K562 (cell line): ENCODE data around the gene KCTD17. TPM values are rescaled to one million over a fixed set of nuclear protein-coding genes. Genes with fewer than 3 reads are reported as not detected.
A peak's percentile ranks its signal among the peaks of the same experiment; 100 is the strongest.

ENCODE experiments used
- ATAC-seq: fragments of 200-7000 bp; cut with Tn5 transposase; 3 replicates; pipeline ENCODE4 v1.9.1; 2020; ENCODE audit warnings: moderate library complexity
- BruUV-seq: library from RNA; stranded (reverse); fragments of 400-500 nt; replicated peaks from 2 replicates; lab custom pipeline; 2021; lab: Mats Ljungman, UMichigan
- CTCF ChIA-PET: fragments of 300-600 bp; formaldehyde crosslinking; extraction: SDS; loops from one replicate; lab custom pipeline; 2021; ENCODE audit warnings: low intra/inter-chr PET ratio; lab: Yijun Ruan, JAX
- POLR2A ChIA-PET: fragments of 300-600, 350-650 bp; sonication (Branson Sonifier 250); formaldehyde crosslinking; extraction: SDS; loops from one replicate; lab custom pipeline; 2021; ENCODE audit warnings: antibody characterized with exemption, inconsistent platforms; lab: Yijun Ruan, JAX
- DNase-seq, 4 experiments: peaks; one replicate each; pipeline versions ENCODE4 v3.0.0 to v3.0.0-alpha.2; 2011 to 2018; ENCODE audit warnings: low spot score in 3 of 4, mixed read lengths in 3 of 4; ENCODE audit errors: extremely low read depth in 1 of 4
- FAIRE-seq: peaks from 2 replicates; lab custom pipeline; 2011; peaks lifted over from hg19 to GRCh38; lab: Jason Lieb, UNC
- H2AFZ ChIP-seq: 2 replicates; pipeline ENCODE4 v1.6.0; 2011; ENCODE audit warnings: low read depth, low read length, control low read depth, inconsistent platforms
- H3K27ac ChIP-seq: fragments of 200-600 bp; 3 replicates; pipeline ENCODE4 v1.8.0; 2011; ENCODE audit warnings: low read depth, mild to moderate bottlenecking, control low read depth, inconsistent platforms, low read length, moderate library complexity, mixed read lengths; ENCODE audit errors: extremely low read depth
- H3K27me3 ChIP-seq, 2 experiments: fragments of 300-600 bp in 1 of 2; 2 replicates in 1 of 2; 3 replicates in 1 of 2; pipeline versions ENCODE4 v1.6.0 to v1.8.0; 2011; ENCODE audit warnings: inconsistent platforms in 2 of 2, low read length in 2 of 2, mild to moderate bottlenecking in 1 of 2, mixed read lengths in 1 of 2, moderate library complexity in 1 of 2; ENCODE audit not compliant: control insufficient read depth in 2 of 2, insufficient read depth in 2 of 2
- H3K36me3 ChIP-seq: fragments of 300-600 bp; 3 replicates; pipeline ENCODE4 v1.8.0; 2011; ENCODE audit warnings: mild to moderate bottlenecking, low read length, inconsistent platforms; ENCODE audit not compliant: control insufficient read depth, insufficient read depth
- H3K4me1 ChIP-seq, 2 experiments: fragments of 200-600 bp in 1 of 2; replicated peaks in 1 of 2; 2 replicates in 1 of 2; 3 replicates in 1 of 2; pipeline versions ENCODE4 v1.5.1 to v1.8.0; 2011; ENCODE audit warnings: inconsistent platforms in 2 of 2, low read length in 2 of 2, mild to moderate bottlenecking in 1 of 2, mixed read lengths in 1 of 2, moderate library complexity in 1 of 2; ENCODE audit not compliant: control insufficient read depth in 2 of 2, insufficient read depth in 2 of 2
- H3K4me2 ChIP-seq: 2 replicates; pipeline ENCODE4 v1.6.1; 2011; ENCODE audit warnings: low read length, control low read depth, inconsistent platforms, mixed read lengths; ENCODE audit not compliant: insufficient read depth
- H3K4me3 ChIP-seq: fragments of 200-600 bp; sonication (generic), shearing (Covaris generic); 2 replicates; pipeline ENCODE4 v1.5.1; 2016; ENCODE audit warnings: control low read depth, inconsistent platforms
- H3K79me2 ChIP-seq: fragments of 200-600 bp; 3 replicates; pipeline ENCODE4 v1.8.0; 2011; ENCODE audit warnings: low read length, inconsistent platforms; ENCODE audit not compliant: control insufficient read depth, insufficient read depth
- H3K9ac ChIP-seq, 2 experiments: 2 replicates each; pipeline versions ENCODE4 v1.6.0 to v1.6.1; 2011; ENCODE audit warnings: low read depth in 2 of 2, low read length in 2 of 2, control low read depth in 1 of 2, inconsistent platforms in 1 of 2, mild to moderate bottlenecking in 1 of 2, mixed read lengths in 1 of 2; ENCODE audit not compliant: insufficient read depth in 1 of 2
- H3K9me1 ChIP-seq: one replicate; pipeline ENCODE4 v1.6.0; 2011; ENCODE audit warnings: inconsistent platforms, mild to moderate bottlenecking, low read length, moderate library complexity; ENCODE audit not compliant: control insufficient read depth, insufficient read depth
- H3K9me3 ChIP-seq: replicated peaks from 2 replicates; pipeline ENCODE4 v1.5.1; 2011; ENCODE audit warnings: low read depth, low read length, inconsistent platforms; ENCODE audit not compliant: control insufficient read depth, insufficient read depth
- H4K20me1 ChIP-seq: replicated peaks from 2 replicates; pipeline ENCODE4 v1.6.1; 2011; ENCODE audit warnings: low read length, inconsistent platforms, mixed read lengths; ENCODE audit not compliant: control insufficient read depth, insufficient read depth
- ARNT ChIP-seq, 2 experiments: fragments of 450-650 bp; IDR thresholded peaks; 2 replicates each; pipeline ENCODE4 v1.6.1; 2016; ENCODE audit warnings: mild to moderate bottlenecking in 1 of 2
- CBX5 ChIP-seq: IDR thresholded peaks from 2 replicates; pipeline ENCODE4 v1.6.1; 2014; ENCODE audit warnings: low read depth, borderline replicate concordance
- E4F1 ChIP-seq: fragments of 250-450 bp; sonication (Bioruptor Pico); IDR thresholded peaks from 2 replicates; pipeline ENCODE4 v1.5.0; 2021; ENCODE audit warnings: mild to moderate bottlenecking, borderline replicate concordance
- EZH2 ChIP-seq: IDR thresholded peaks from 2 replicates; pipeline ENCODE4 v1.6.1; 2012; ENCODE audit warnings: low read depth, mild to moderate bottlenecking, inconsistent platforms, low read length, borderline replicate concordance
- GTF2E2 ChIP-seq: fragments of 200-800 bp; sonication (Bioruptor generic); IDR thresholded peaks from 2 replicates; pipeline ENCODE4 v1.6.1; 2016; ENCODE audit warnings: missing genetic modification characterization, missing compliant biosample characterization
- HDAC6 ChIP-seq: IDR thresholded peaks from 2 replicates; pipeline ENCODE4 v1.6.1; 2012; ENCODE audit warnings: low read depth, mild to moderate bottlenecking, control low read depth, inconsistent platforms, low read length, moderate library complexity
- ILF3 ChIP-seq: fragments of 450-650 bp; IDR thresholded peaks from 2 replicates; pipeline ENCODE4 v1.6.1; 2018; ENCODE audit warnings: antibody characterized with exemption, mild to moderate bottlenecking, moderate library complexity, borderline replicate concordance
- KLF10 ChIP-seq: fragments of 250-450 bp; sonication (Bioruptor Pico); IDR thresholded peaks from 2 replicates; pipeline ENCODE4 v1.6.1; 2021; ENCODE audit warnings: matching md5 sums
- MITF ChIP-seq: IDR thresholded peaks from 2 replicates; pipeline ENCODE4 v1.6.1; 2014; ENCODE audit warnings: antibody characterized with exemption
- POLR3G ChIP-seq: IDR thresholded peaks from 2 replicates; pipeline ENCODE4 v1.6.1; 2011; ENCODE audit not compliant: insufficient read length, insufficient replicate concordance; ENCODE audit errors: extremely low read depth
- SRSF9 ChIP-seq: fragments of 200-400 bp; formaldehyde crosslinking; IDR thresholded peaks from 2 replicates; pipeline ENCODE4 v1.6.1; 2017; ENCODE audit warnings: low read depth, low read length, borderline replicate concordance
- UBTF ChIP-seq, 2 experiments: IDR thresholded peaks; 2 replicates each; pipeline ENCODE4 v1.6.1; 2012; ENCODE audit warnings: improper control_type of control experiment in 2 of 2, low read depth in 2 of 2, low read length in 2 of 2, borderline replicate concordance in 1 of 2
- ZNF239 ChIP-seq: fragments of 250-450 bp; sonication (Bioruptor Pico); IDR thresholded peaks from 2 replicates; pipeline ENCODE4 v1.4.0; 2020; ENCODE audit warnings: mild to moderate bottlenecking
- ZNF551 ChIP-seq: fragments of 250-450 bp; sonication (Bioruptor Pico); IDR thresholded peaks from 2 replicates; pipeline ENCODE4 v1.5.0; 2021; ENCODE audit warnings: mild to moderate bottlenecking, moderate library complexity
- WGBS: fragments of 100-300 bp; shearing (Covaris generic); methylation state at CpG from one replicate; pipeline ENCODE4 v1.1.6; 2016; ENCODE audit warnings: low coverage, mixed read lengths; ENCODE audit not compliant: insufficient coverage; ENCODE audit errors: missing lambda C conversion rate; 5-methylcytosine and 5-hydroxymethylcytosine counted together
- in situ Hi-C: fragments of 300-500 bp; cut with MboI; formaldehyde crosslinking; loops from 4 replicates; pipeline ENCODE4 v1.15.0; 2018; ENCODE audit warnings: inconsistent platforms, mixed read lengths
- intact Hi-C: fragments of 100-400 bp; cut with micrococcal nuclease; formaldehyde crosslinking; loops from 2 replicates; pipeline ENCODE4 v1.14.2; 2022
- polyA plus RNA-seq, 8 experiments: library from polyadenylated mRNA; depleted of rRNA in 4 of 8; stranded (reverse) in 5 of 8; unstranded in 3 of 8; fragments of >200 nt; fragmentation: Nextera tagmentation in 2 of 8; fragmentation: Illumina TruSeq in 1 of 8; extraction: Ambion mirVana in 2 of 8; extraction: Trizol in 1 of 8; gene quantifications; 2 replicates each; pipeline versions ENCODE4 v1.2.1 to v1.2.3, GENCODE V29; 2011 to 2014; ENCODE audit warnings: inconsistent platforms in 1 of 8, missing spikeins in 1 of 8
- total RNA-seq, 7 experiments: library from RNA; depleted of rRNA in 6 of 7; stranded (reverse); fragments of >200 nt in 6 of 7; fragmentation: Illumina TruSeq in 2 of 7; extraction: Trizol in 2 of 7; gene quantifications; 2 replicates each; pipeline versions ENCODE4 v1.2.1 to v1.2.3, GENCODE V29; 2011 to 2021; ENCODE audit warnings: low replicate concordance in 1 of 7

KCTD17 gene
- total and polyA plus RNA-seq, 9 of the 15 experiments (the other 6 are each of a cell fraction or from before 2014, with no cell fraction given) = 0.22 to 0.90 (median 0.49) TPM; not detected in 2

GRCh38 chr22:37068859-37069258 lies 17.3 kb downstream of the KCTD17 start:
- no peaks in the 10 kb centered on the region for H3K4me1 ChIP-seq
- H3K27me3 ChIP-seq = peaks cover 2 to 46% of the 10 kb centered on the region in 2 experiments; a peak in 4 of 5 replicates
- FAIRE-seq (no peak), ATAC-seq (no peak), DNase-seq (peak in 2 of 4 experiments; percentile 30 to 33)
- H3K9ac ChIP-seq = no peak overlapping the region
- no peak overlapping the region for H3K4me2 ChIP-seq
- H3K4me3 ChIP-seq = no peak overlapping the region
- no peak overlapping the region for H2AFZ ChIP-seq
- H4K20me1 ChIP-seq = no peaks in the 10 kb centered on the region
- POLR2A ChIA-PET = no interaction called here
- no peaks in the 10 kb centered on the region; the same call in 1 of the 2 replicates for H3K9me3 ChIP-seq
- no peaks in the 10 kb centered on the region for H3K79me2 ChIP-seq
- 5% methylated on average over 30 of the region's 36 CpGs for WGBS
- in situ Hi-C loops = no loop called here
- TF ChIP-seq POLR3G (no peak), ZNF551 (CRISPR knock-in tag) (no peak), KLF10 (no peak), ZNF239 (CRISPR knock-in tag) (no peak), E4F1 (CRISPR knock-in tag) (no peak), ILF3 (no peak), CBX5 (no peak), HDAC6 (no peak), GTF2E2 (tag) (no peak), MITF (no peak), SRSF9 (no peak), EZH2 (no peak), ARNT (IDR thresholded peaks at IDR 0.05) (no peak), UBTF (IDR thresholded peaks at IDR 0.05; ENCODE audit: borderline replicate concordance in 1 of 2, low read depth in 2 of 2, low read length in 2 of 2) (no peak)
- CTCF ChIA-PET = no interaction called here
- no peaks in the 10 kb centered on the region for H3K36me3 ChIP-seq
- no peak overlapping the region for H3K27ac ChIP-seq
- intact Hi-C loops = no loop called here
- no peaks in the 10 kb centered on the region for H3K9me1 ChIP-seq
- BruUV-seq = no TSS peak
